ENCODE data around the gene KCNN4.
"Not testable (repeated sequence)": the region's sequence is repeated elsewhere in the genome, so short reads cannot be mapped to it uniquely, and the experiment has no call there.

Gene KCNN4

DNA sequence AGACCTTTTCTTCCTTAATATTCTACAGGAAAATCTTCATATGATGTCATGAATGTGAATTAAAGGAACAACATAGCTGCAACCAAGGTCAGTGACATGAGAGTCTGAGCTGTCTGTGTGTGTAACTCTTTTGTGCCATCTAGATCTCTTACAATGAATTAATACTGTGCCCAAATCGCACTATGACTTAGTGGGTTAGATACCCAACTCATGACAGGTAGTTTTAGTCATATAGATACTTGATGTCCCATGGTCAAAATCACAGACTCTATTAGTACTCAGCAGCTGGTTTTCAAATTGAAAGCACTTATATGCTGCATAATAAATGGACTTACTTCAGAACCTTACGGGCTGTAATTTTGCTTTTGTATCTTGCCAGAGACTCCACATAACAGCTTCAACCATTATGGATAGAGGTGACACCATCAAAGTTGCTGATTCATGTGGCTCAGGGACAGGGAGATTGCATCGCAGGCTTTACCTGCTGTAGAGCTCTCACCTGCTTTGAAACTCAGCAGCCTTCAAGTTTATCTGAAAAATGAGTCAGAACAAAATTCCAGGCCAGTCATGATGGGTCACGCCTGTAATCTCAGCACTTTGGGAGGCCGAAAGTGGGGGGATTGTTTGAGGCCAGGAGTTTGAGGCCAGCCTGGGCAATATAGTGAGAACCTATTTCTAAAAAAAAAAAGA is 34.0 kb upstream of the KCNN4 start:
- no peak for TF ChIP-seq ZFX (IDR thresholded peaks at IDR 0.05; ENCODE audit: borderline replicate concordance)
- TF ChIP-seq, protein P1, sequence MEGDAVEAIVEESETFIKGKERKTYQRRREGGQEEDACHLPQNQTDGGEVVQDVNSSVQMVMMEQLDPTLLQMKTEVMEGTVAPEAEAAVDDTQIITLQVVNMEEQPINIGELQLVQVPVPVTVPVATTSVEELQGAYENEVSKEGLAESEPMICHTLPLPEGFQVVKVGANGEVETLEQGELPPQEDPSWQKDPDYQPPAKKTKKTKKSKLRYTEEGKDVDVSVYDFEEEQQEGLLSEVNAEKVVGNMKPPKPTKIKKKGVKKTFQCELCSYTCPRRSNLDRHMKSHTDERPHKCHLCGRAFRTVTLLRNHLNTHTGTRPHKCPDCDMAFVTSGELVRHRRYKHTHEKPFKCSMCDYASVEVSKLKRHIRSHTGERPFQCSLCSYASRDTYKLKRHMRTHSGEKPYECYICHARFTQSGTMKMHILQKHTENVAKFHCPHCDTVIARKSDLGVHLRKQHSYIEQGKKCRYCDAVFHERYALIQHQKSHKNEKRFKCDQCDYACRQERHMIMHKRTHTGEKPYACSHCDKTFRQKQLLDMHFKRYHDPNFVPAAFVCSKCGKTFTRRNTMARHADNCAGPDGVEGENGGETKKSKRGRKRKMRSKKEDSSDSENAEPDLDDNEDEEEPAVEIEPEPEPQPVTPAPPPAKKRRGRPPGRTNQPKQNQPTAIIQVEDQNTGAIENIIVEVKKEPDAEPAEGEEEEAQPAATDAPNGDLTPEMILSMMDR (IDR thresholded peaks at IDR 0.05), result no peak
- H3K27ac ChIP-seq, result no peak overlapping the region

DNA sequence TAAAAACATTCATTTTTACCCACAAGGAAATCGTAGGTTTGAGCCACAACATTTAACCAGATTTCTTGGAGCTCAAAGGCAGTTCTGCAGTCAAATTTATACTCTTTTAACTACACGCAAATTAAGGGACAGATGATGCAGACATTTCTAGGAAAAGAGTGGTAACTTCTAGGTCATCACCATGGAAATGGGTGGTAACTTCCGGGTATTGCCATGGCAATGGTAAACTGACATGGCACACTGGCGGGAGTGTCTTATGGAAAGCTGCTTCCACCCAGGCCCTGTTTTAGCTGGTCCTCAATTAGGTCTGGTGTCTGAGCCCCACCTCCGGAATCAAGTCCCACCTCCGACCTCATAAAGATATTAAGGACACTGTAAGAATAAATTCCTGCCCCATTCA is 31.9 kb upstream of the KCNN4 start:
- no peak for TF ChIP-seq ZFX (IDR thresholded peaks at IDR 0.05; ENCODE audit: borderline replicate concordance)
- TF ChIP-seq, protein P1 (IDR thresholded peaks at IDR 0.05), result no peak

DNA sequence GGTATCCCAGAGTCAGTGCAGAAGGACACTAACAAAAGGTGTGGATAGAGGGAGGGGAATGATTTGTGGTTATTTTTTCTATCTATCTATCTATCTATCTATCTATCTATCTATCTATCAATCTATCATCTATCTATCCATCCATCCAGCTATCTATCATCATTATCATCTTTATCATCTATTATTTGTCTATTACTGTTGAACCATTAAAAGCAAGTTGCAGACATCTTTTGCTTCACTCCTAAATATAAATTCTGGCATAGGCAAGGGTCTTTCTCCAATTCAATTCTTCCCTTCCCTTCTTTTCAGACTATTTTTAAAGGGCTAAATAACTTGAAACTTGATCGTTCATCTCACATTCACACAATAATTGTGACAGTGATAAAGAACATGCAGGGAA is 31.5 kb upstream of the KCNN4 start:
- TF ChIP-seq ZFX (IDR thresholded peaks at IDR 0.05; ENCODE audit: borderline replicate concordance), result no peak
- TF ChIP-seq, protein P1 (IDR thresholded peaks at IDR 0.05), result no peak
- no peak overlapping the region for H3K27ac ChIP-seq

More for the DNA sequence above, 31.9 kb upstream of the KCNN4 start:
- H3K27ac ChIP-seq, result no peak overlapping the region

DNA sequence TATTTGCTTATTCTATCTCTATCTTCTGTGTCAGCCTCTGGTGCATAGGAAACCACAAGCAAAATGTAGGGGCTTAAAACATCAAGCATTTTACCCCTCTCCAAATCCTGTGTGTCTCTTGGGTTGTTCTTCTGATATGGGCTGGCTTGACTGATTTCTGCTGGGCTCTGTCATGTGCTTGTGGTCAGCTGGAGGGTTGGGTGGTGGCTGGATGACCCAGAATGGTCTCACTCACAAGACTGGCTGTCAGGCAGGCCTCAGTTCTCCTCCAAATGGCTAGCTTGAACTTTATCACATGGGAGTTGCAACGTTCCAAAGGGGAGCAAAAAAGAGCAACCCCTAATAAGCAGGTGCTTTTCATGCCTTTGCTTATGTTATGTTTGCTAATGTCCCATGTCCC is 31.1 kb upstream of the KCNN4 start:
- no peak for TF ChIP-seq ZFX (IDR thresholded peaks at IDR 0.05; ENCODE audit: borderline replicate concordance)
- TF ChIP-seq, protein P1 (IDR thresholded peaks at IDR 0.05), result no peak
- H3K27ac ChIP-seq, result no peak overlapping the region

DNA sequence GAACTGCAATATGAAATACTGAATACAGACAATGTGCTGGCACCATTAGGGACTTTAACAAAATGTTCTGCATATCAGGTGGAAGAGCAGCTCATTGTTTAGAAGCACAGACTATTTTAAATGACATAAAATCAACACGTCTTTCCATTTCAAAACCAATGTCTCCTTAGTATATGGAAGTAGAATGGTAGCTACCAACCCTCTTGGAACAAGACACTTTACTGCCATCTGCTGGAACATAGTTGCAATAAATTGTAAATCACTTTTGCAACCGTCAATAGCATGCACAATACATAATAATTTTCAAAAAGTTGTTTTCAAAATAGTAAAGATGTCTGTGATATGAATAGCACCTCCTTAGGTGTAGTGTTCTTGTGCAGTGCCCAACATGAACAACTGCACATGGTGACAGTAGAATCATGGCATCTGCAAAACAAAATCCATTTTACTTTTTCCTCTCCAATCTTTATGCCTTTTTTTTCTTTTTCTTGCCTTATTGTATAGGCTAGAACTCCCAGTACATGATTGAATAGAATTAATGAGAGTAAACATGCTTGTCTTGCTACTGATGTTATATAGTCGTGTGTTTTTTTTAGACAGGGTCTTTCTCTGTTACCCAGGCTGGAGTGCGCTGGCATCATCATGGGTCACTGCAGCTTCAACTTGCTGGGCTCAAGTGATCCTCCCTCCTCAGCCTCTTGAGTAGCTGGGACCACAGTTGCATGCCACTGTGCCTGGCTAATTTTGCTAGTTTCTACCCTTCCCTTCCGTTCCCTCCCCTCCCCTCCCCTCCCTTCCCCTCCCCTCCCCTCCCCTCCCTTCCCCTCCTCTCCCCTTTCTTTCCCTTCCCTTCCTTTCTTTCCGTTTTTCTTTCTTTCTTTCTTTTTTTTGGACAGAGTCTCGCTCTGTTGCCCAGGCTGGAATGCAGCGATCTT is 29.3 kb upstream of the KCNN4 start:
- TF ChIP-seq, protein P1 (IDR thresholded peaks at IDR 0.05), result peak; percentile 81
- TF ChIP-seq ZFX (IDR thresholded peaks at IDR 0.05; ENCODE audit: borderline replicate concordance), result no peak

DNA sequence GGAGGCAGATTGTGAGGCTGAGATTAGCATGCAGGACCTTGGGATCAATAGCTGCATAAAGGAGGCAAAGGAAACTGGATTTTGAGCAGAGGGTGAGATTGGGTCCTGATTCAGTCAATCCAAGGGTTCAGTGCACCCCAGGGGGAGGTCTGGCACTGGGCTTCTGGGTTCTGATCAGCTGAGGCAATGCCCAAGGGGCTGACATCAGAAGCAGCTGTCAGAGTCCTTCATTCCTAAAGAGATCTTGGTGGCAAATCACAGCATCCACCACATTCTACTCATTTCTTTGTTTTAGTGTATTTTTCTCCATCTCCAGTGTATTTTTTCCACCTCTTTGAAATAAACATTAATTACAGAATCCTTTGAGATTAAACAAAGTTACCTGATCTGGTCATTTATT is 26.9 kb upstream of the KCNN4 start:
- TF ChIP-seq, protein P1 (IDR thresholded peaks at IDR 0.05), result no peak
- no peak for TF ChIP-seq ZFX (IDR thresholded peaks at IDR 0.05; ENCODE audit: borderline replicate concordance)
- no peak overlapping the region for H3K27ac ChIP-seq

More for the DNA sequence above, 29.3 kb upstream of the KCNN4 start:
- no peak overlapping the region for H3K27ac ChIP-seq

DNA sequence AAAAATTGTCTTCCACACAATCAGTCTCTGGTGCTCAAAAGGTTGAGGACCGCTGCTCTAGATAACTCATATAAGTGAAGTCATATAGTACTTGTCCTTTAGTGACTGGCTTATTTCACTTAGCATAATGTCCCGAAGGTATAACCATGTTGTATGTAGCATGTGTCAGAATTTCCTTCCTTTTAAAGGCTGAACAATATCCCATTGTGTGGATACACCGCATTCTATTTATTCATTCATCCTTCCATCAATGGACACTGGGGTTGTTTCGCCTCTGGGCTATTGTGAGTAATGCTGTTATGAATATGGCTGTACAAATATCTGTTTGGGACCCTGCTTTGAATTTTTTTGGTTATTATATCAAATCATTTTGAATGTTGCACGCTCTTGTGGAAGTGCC is 26.1 kb upstream of the KCNN4 start:
- no peak overlapping the region for H3K27ac ChIP-seq
- TF ChIP-seq ZFX (IDR thresholded peaks at IDR 0.05; ENCODE audit: borderline replicate concordance), result no peak
- TF ChIP-seq, protein P1 (IDR thresholded peaks at IDR 0.05), result no peak

DNA sequence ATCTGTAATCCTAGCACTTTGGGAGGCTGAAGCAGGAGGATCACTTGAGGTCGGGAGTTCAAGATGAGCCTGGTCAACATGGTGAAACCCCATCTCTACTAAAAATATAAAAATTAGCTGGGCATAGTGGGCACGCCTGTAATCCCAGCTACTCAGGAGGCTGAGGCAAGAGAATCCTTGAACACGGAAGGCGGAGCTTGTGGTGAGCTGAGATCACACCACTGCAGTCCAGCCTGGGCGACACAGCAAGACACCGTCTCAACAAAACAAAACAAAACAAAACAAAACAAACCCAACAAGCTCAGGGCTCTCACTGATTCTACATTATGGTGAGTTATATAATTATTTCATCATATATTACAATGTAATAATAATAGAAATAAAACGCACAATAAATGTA is 25.6 kb upstream of the KCNN4 start:
- H3K27ac ChIP-seq, result not testable (repeated sequence)

All from 22Rv1 (cell line).